Smooth muscle cell (in vitro differentiated cells): ENCODE results near the gene CXorf51A. TPM values are rescaled to one million over a fixed set of nuclear protein-coding genes. Genes with fewer than 3 reads are reported as not detected.
"Not testable (repeated sequence)": the region's sequence is repeated elsewhere in the genome, so short reads cannot be mapped to it uniquely, and the experiment has no call there.

Source experiments
- DNase-seq: peaks from one replicate; lab custom pipeline; 2025; ENCODE audit not compliant: unreplicated experiment; lab: John Stamatoyannopoulos, UW
- H2AFZ ChIP-seq: fragments of 200-600 bp; sonication (generic); 2 replicates; pipeline ENCODE4 v1.6.0; 2016; ENCODE audit warnings: antibody characterized with exemption, low read depth, mild to moderate bottlenecking
- H3F3A ChIP-seq: fragments of 200-600 bp; sonication (generic); 2 replicates; pipeline ENCODE4 v1.6.0; 2017; ENCODE audit warnings: antibody characterized with exemption, low read depth
- H3K27ac ChIP-seq: fragments of 200-600 bp; sonication (generic); 2 replicates; pipeline ENCODE4 v1.5.1; 2016; ENCODE audit warnings: low read depth, mild to moderate bottlenecking
- H3K27me3 ChIP-seq: fragments of 200-600 bp; sonication (generic); 2 replicates; pipeline ENCODE4 v1.6.1; 2016; ENCODE audit warnings: low read depth, mild to moderate bottlenecking
- H3K36me3 ChIP-seq: fragments of 200-600 bp; sonication (generic); 2 replicates; pipeline ENCODE4 v1.5.1; 2016; ENCODE audit warnings: low read depth
- H3K4me1 ChIP-seq: fragments of 200-600 bp; sonication (generic); 2 replicates; pipeline ENCODE4 v1.5.1; 2016; ENCODE audit warnings: low read depth
- H3K4me2 ChIP-seq: fragments of 200-600 bp; sonication (generic); 2 replicates; pipeline ENCODE4 v1.6.0; 2016; ENCODE audit warnings: mild to moderate bottlenecking
- H3K4me3 ChIP-seq: fragments of 200-600 bp; sonication (generic); 2 replicates; pipeline ENCODE4 v1.5.1; 2016; ENCODE audit warnings: mild to moderate bottlenecking
- H3K79me2 ChIP-seq: fragments of 200-600 bp; sonication (generic); 2 replicates; pipeline ENCODE4 v1.6.0; 2016; ENCODE audit warnings: low read depth, mild to moderate bottlenecking
- H3K9ac ChIP-seq: fragments of 200-600 bp; sonication (generic); 2 replicates; pipeline ENCODE4 v1.6.0; 2016; ENCODE audit warnings: low read depth
- H3K9me3 ChIP-seq: fragments of 200-600 bp; sonication (generic); replicated peaks from 2 replicates; pipeline ENCODE4 v1.5.1; 2016; ENCODE audit warnings: low read depth
- H4K20me1 ChIP-seq: fragments of 200-600 bp; sonication (generic); 2 replicates; pipeline ENCODE4 v1.6.0; 2016; ENCODE audit warnings: low read depth
- CTCF ChIP-seq: fragments of 200-600 bp; sonication (generic); IDR thresholded peaks from 2 replicates; pipeline ENCODE4 v1.5.1; 2017; ENCODE audit warnings: borderline replicate concordance, mild to moderate bottlenecking, antibody characterized with exemption; ENCODE audit not compliant: insufficient read depth, poor library complexity, severe bottlenecking
- WGBS: methylation state at CpG from one replicate; pipeline ENCODE4 v1.1.7; 2016; ENCODE audit warnings: low lambda C conversion rate; 5-methylcytosine and 5-hydroxymethylcytosine counted together
- polyA plus RNA-seq: library from polyadenylated mRNA; unstranded; fragments of >200 nt; fragmentation: Nextera tagmentation; extraction: Ambion mirVana; gene quantifications from 2 replicates; pipeline ENCODE4 v1.2.1, GENCODE V29; 2016
- total RNA-seq: library from RNA; depleted of rRNA; stranded (reverse); fragments of >200 nt; gene quantifications from 2 replicates; pipeline ENCODE4 v1.2.3, GENCODE V29; 2014

CXorf51A gene
- total RNA-seq (not detected in 2 replicates), polyA plus RNA-seq (not detected in 2 replicates)

- not testable (repeated sequence) for H4K20me1 ChIP-seq, H3K36me3 ChIP-seq, H3F3A ChIP-seq, H3K79me2 ChIP-seq, H3K9me3 ChIP-seq, H3K4me2 ChIP-seq, DNase-seq, H3K27me3 ChIP-seq, H3K4me3 ChIP-seq, H3K27ac ChIP-seq, H3K4me1 ChIP-seq, H3K9ac ChIP-seq, H2AFZ ChIP-seq
- no CpG with 5 or more reads among the region's 3 CpGs for WGBS
Observed at GRCh38 chrX:146814644-146815043, at the start of gene CXorf51A. Gene CXorf51A, minus strand, starts transcription at chrX:146814744. Its CDS starts 21 bp downstream, at chrX:146814723.

- Histone ChIP-seq H3K4me3 (no peak overlapping the region), H3K27me3 (no peaks in the 10 kb centered on the region), H2AFZ (no peak overlapping the region), H3K36me3 (no peaks in the 10 kb centered on the region), H3K4me1 (no peaks in the 10 kb centered on the region), H3K79me2 (no peaks in the 10 kb centered on the region), H3K9me3 (peaks cover 7% of the 10 kb centered on the region), H4K20me1 (no peaks in the 10 kb centered on the region), H3K9ac (no peak overlapping the region), H3K27ac (no peak overlapping the region), H3K4me2 (no peak overlapping the region), H3F3A (no peaks in the 10 kb centered on the region)
- 0% methylated on average over 1 of the region's 1 CpG for WGBS
- no peak for DNase-seq
- TF ChIP-seq CTCF: no peak
Observed at GRCh38 chrX:146863566-146863965, 49.0 kb upstream of the CXorf51A start.

- no peak for DNase-seq
- WGBS: 72% methylated on average over 2 of the region's 2 CpGs
Observed at GRCh38 chrX:146854281-146854680, 39.7 kb upstream of the CXorf51A start.

GRCh38 chrX:146831994-146832393 is 17.4 kb upstream of the CXorf51A start:
- Histone ChIP-seq H3K9ac (no peak overlapping the region), H3K27ac (no peak overlapping the region), H3K36me3 (no peaks in the 10 kb centered on the region), H3K4me1 (no peaks in the 10 kb centered on the region), H3K79me2 (no peaks in the 10 kb centered on the region), H3K4me2 (no peak overlapping the region), H3F3A (no peaks in the 10 kb centered on the region), H4K20me1 (no peaks in the 10 kb centered on the region), H3K27me3 (no peaks in the 10 kb centered on the region), H2AFZ (no peak overlapping the region), H3K4me3 (no peak overlapping the region), H3K9me3 (no peaks in the 10 kb centered on the region)
- no peak for DNase-seq
- TF ChIP-seq CTCF: no peak
- 86% methylated on average over 4 of the region's 4 CpGs for WGBS

More at GRCh38 chrX:146854281-146854680, 39.7 kb upstream of the CXorf51A start:
- H3K9ac ChIP-seq: no peak overlapping the region
- H4K20me1 ChIP-seq: no peaks in the 10 kb centered on the region
- no peak overlapping the region for H2AFZ ChIP-seq
- no peaks in the 10 kb centered on the region for H3K79me2 ChIP-seq
- H3K36me3 ChIP-seq: no peaks in the 10 kb centered on the region
- no peaks in the 10 kb centered on the region for H3F3A ChIP-seq
- TF ChIP-seq CTCF: no peak
- no peaks in the 10 kb centered on the region for H3K4me1 ChIP-seq
- H3K4me3 ChIP-seq: no peak overlapping the region
- H3K9me3 ChIP-seq: no peaks in the 10 kb centered on the region
- H3K27ac ChIP-seq: no peak overlapping the region
- H3K4me2 ChIP-seq: no peak overlapping the region
- H3K27me3 ChIP-seq: no peaks in the 10 kb centered on the region

GRCh38 chrX:146809471-146809870 is 5.1 kb downstream of the CXorf51A start, which contains the start of gene CXorf51B:
Gene CXorf51B, plus strand, starts transcription at chrX:146809771. Its CDS starts 21 bp downstream, at chrX:146809792.
- not testable (repeated sequence) for H2AFZ ChIP-seq, H3K27me3 ChIP-seq, H3K9me3 ChIP-seq, H3K36me3 ChIP-seq, H3F3A ChIP-seq, H3K9ac ChIP-seq, H3K4me2 ChIP-seq, H4K20me1 ChIP-seq, DNase-seq, H3K4me1 ChIP-seq, H3K79me2 ChIP-seq, H3K4me3 ChIP-seq, H3K27ac ChIP-seq
- WGBS: no CpG with 5 or more reads among the region's 3 CpGs
